Caco-2 (cell line): ENCODE measurements around the gene NR2F1. TPM values are rescaled to one million over a fixed set of nuclear protein-coding genes. Genes with fewer than 3 reads are reported as not detected.

Experiments
- BruUV-seq: library from RNA; stranded (reverse); fragments of 400-500 nt; replicated peaks from 2 replicates; lab custom pipeline; 2021; lab: Mats Ljungman, UMichigan
- CTCF ChIA-PET: fragments of 300-600 bp; sonication (Branson Sonifier 250); formaldehyde crosslinking; loops from one replicate; lab custom pipeline; 2022; ENCODE audit warnings: antibody characterized with exemption; lab: Charles Lee
- POLR2A ChIA-PET: fragments of 300-600 bp; sonication (Branson Sonifier 250); formaldehyde crosslinking; loops from one replicate; lab custom pipeline; 2022; ENCODE audit warnings: antibody characterized with exemption; lab: Charles Lee
- DNase-seq, 2 experiments: peaks; one replicate each; pipeline versions ENCODE4 v3.0.0 to v3.0.0-alpha.2; 2020 to 2022
- H3K27me3 ChIP-seq: replicated peaks from 2 replicates; pipeline ENCODE4 v1.6.0; 2011; ENCODE audit warnings: low read length; ENCODE audit not compliant: control insufficient read depth, insufficient read depth
- H3K36me3 ChIP-seq: 2 replicates; pipeline ENCODE4 v1.5.1; 2011; ENCODE audit warnings: low read length; ENCODE audit not compliant: control insufficient read depth, insufficient read depth
- H3K4me1 ChIP-seq: fragments of 250-450 bp; sonication (Bioruptor Pico); 2 replicates; pipeline ENCODE4 v1.5.1; 2020; ENCODE audit warnings: mild to moderate bottlenecking
- H3K4me3 ChIP-seq: 2 replicates; pipeline ENCODE4 v1.5.1; 2011; ENCODE audit warnings: low read depth, mild to moderate bottlenecking, control low read depth, low read length
- H3K9me3 ChIP-seq: fragments of 250-450 bp; sonication (Bioruptor Pico); 2 replicates; pipeline ENCODE4 v1.5.1; 2020; ENCODE audit warnings: mild to moderate bottlenecking, moderate library complexity
- H3K27ac Mint-ChIP-seq: one replicate; pipeline ENCODE4 v1.8.0; 2022; ENCODE audit warnings: mixed read lengths; ENCODE audit not compliant: unreplicated experiment
- H3K27me3 Mint-ChIP-seq: one replicate; pipeline ENCODE4 v1.8.0; 2022; ENCODE audit warnings: mixed read lengths; ENCODE audit not compliant: insufficient read depth, unreplicated experiment
- H3K36me3 Mint-ChIP-seq: one replicate; pipeline ENCODE4 v1.8.0; 2022; ENCODE audit warnings: mild to moderate bottlenecking, mixed read lengths; ENCODE audit not compliant: insufficient read depth, unreplicated experiment
- H3K4me1 Mint-ChIP-seq: one replicate; pipeline ENCODE4 v1.8.0; 2022; ENCODE audit warnings: low read depth, mixed read lengths; ENCODE audit not compliant: unreplicated experiment
- H3K4me3 Mint-ChIP-seq: one replicate; pipeline ENCODE4 v1.8.0; 2022; ENCODE audit warnings: mild to moderate bottlenecking, moderate library complexity, mixed read lengths; ENCODE audit not compliant: unreplicated experiment
- H3K9me3 Mint-ChIP-seq: one replicate; pipeline ENCODE4 v1.8.0; 2022; ENCODE audit warnings: mixed read lengths; ENCODE audit not compliant: unreplicated experiment
- intact Hi-C: fragments of 100-400 bp; cut with micrococcal nuclease; formaldehyde crosslinking; loops from one replicate; pipeline ENCODE4 v1.10.0; 2022; ENCODE audit not compliant: unreplicated experiment
- total RNA-seq: library from RNA; stranded (reverse); gene quantifications from 2 replicates; pipeline ENCODE4 v1.2.3, GENCODE V29; 2022
- TF ChIP-seq, protein P1 (sequence below), 2 experiments: fragments of 200-600 bp in 1 of 2; IDR thresholded peaks; 1 replicate in 1 of 2; 2 replicates in 1 of 2; pipeline versions ENCODE4 v1.5.1 to v1.8.0; 2011 to 2022; ENCODE audit warnings: antibody characterized with exemption in 1 of 2, control low read depth in 1 of 2, inconsistent platforms in 1 of 2, low read depth in 1 of 2, low read length in 1 of 2, mild to moderate bottlenecking in 1 of 2, moderate library complexity in 1 of 2; ENCODE audit not compliant: insufficient read depth in 1 of 2, severe bottlenecking in 1 of 2, unreplicated experiment in 1 of 2

The NR2F1 gene
- total RNA-seq, 1 experiment from 2014 or later: 0.70 TPM

DNA sequence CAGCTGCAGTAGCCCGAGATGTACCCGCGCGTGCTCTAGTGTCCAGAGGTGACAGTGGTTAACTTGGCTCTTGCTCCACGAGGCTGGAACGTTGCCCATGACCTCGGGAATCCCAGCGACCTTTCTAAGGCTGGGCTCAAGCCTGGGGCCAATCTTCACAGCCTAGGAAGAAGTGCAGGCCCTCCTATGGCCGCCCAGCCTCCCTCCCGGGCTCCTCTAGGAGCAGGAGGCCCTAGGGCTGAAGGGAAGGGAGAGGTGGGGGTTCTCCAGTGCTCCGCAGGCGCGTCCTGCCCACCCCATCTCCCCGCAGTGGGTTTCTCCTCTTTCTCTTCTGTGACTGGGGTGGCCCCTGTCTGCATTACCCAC, 13.3 kb downstream of the NR2F1 start:
- no peaks in the 10 kb centered on the region for H3K9me3 ChIP-seq
- no peaks in the 10 kb centered on the region for H3K36me3 ChIP-seq
- H3K36me3 Mint-ChIP-seq: no peaks in the 10 kb centered on the region
- H3K9me3 Mint-ChIP-seq: no peaks in the 10 kb centered on the region
- H3K27ac Mint-ChIP-seq: no peak overlapping the region
- intact Hi-C loops: no loop called here
- H3K27me3 Mint-ChIP-seq: no peaks in the 10 kb centered on the region
- POLR2A ChIA-PET: no interaction called here
- no TSS peak for BruUV-seq
- H3K4me1 ChIP-seq: no peaks in the 10 kb centered on the region
- no peak overlapping the region for H3K4me3 Mint-ChIP-seq
- no peak overlapping the region for H3K4me3 ChIP-seq
- TF ChIP-seq, protein P1, sequence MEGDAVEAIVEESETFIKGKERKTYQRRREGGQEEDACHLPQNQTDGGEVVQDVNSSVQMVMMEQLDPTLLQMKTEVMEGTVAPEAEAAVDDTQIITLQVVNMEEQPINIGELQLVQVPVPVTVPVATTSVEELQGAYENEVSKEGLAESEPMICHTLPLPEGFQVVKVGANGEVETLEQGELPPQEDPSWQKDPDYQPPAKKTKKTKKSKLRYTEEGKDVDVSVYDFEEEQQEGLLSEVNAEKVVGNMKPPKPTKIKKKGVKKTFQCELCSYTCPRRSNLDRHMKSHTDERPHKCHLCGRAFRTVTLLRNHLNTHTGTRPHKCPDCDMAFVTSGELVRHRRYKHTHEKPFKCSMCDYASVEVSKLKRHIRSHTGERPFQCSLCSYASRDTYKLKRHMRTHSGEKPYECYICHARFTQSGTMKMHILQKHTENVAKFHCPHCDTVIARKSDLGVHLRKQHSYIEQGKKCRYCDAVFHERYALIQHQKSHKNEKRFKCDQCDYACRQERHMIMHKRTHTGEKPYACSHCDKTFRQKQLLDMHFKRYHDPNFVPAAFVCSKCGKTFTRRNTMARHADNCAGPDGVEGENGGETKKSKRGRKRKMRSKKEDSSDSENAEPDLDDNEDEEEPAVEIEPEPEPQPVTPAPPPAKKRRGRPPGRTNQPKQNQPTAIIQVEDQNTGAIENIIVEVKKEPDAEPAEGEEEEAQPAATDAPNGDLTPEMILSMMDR (IDR thresholded peaks at IDR 0.05; ENCODE audit: insufficient read depth in 1 of 2, low read depth in 1 of 2, low read length in 1 of 2, severe bottlenecking in 1 of 2, unreplicated experiment in 1 of 2): no peak
- no peaks in the 10 kb centered on the region for H3K4me1 Mint-ChIP-seq
- H3K27me3 ChIP-seq: no peaks in the 10 kb centered on the region
- DNase-seq: no peak
- CTCF ChIA-PET: no interaction called here

DNA sequence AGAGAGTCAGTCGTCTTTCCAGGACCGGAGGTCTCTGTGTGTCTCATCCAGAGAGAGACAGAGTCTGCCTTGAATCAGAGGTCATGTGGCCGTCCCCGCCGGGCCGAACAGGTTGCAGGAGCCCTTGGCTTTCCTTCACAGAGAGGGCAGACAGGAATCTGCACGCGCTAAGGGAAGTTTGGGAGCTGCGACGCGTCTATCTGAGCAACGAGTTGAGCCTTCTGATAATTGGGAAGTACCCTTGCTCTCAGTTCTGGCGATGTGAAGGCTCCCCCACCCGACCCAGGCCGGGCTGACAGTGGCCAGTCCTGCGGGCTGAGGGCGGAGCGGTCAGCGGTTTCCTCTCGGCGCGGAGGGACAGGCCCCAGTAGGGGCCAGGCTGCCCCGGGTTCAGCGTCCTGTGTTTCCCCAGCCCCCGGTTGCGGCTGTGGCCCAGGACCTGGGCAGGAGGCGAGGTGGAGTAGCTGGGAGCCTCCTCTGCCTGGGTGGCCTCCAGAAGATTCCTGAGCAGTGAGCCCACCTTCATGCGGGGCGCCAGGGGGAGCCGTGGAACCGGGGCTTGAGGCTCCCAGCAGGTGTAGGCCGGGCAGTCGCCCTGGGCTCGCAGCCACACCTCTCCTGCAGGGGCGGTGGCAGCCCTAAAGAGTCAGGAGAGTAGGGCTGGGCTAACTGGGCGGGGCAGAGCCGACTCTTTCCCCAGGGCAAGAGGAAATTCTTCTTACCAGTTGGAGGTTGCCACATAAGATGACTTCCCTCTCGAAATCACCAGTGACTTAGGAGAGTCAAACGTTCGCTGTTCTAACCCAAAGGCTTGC, 13.9 kb downstream of the NR2F1 start:
- Mint-ChIP-seq H3K36me3 (no peaks in the 10 kb centered on the region), H3K27me3 (no peaks in the 10 kb centered on the region), H3K4me3 (no peak overlapping the region), H3K4me1 (no peaks in the 10 kb centered on the region), H3K9me3 (no peaks in the 10 kb centered on the region), H3K27ac (no peak overlapping the region)
- intact Hi-C loops: no loop called here
- no peaks in the 10 kb centered on the region for H3K36me3 ChIP-seq
- no peak overlapping the region for H3K4me3 ChIP-seq
- no peaks in the 10 kb centered on the region for H3K27me3 ChIP-seq
- TF ChIP-seq, protein P1 (IDR thresholded peaks at IDR 0.05; ENCODE audit: insufficient read depth in 1 of 2, low read depth in 1 of 2, low read length in 1 of 2, severe bottlenecking in 1 of 2, unreplicated experiment in 1 of 2): no peak
- CTCF ChIA-PET: no interaction called here
- POLR2A ChIA-PET: no interaction called here
- DNase-seq: peak in 1 of 2 experiments; percentile 10
- BruUV-seq: no TSS peak
- H3K4me1 ChIP-seq: no peaks in the 10 kb centered on the region
- no peaks in the 10 kb centered on the region for H3K9me3 ChIP-seq

DNA sequence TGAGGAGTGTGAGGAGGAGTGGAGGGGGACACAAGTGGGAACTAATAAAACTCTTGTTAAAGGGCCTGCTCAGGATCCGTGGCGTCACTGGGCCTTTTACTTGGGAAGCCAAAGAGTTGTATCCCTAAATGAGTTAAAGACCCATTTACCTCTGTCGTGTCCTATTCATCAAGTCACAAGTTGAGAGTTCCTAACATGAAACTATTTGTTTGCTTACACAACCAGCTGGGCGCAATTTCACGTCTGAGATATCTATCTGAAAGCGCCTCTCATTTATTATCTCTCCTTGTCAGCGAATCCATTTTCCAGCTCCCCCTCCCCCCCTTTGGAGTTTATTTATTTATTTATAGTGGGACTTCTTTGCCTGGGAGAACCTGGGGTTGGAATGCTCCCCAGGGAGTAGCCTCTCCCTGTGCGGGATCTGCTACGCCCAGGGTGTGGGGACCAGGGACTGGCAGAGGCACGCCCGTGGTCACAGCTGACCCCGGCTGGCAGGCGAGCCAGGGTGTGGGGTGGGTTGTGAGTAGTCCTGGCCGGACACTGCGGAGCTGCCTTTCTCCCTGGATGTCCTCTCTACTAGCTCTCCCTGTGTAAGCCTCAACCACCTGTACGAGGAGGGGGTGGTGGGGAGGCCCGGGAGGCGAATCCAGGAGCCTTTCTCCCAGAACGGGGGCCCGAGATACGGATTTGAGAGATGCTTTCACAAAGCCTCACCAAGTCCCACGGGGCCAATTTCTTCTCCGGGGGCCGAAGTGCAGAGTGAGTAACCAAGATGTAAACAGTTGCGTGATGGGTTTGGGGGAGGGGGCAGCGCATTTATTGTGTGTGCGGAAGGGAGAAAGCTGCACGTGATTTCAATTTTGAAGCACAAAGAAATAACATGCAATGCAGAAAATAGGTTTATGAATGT, 15.3 kb downstream of the NR2F1 start:
- intact Hi-C loops: no loop called here
- H3K9me3 Mint-ChIP-seq: no peaks in the 10 kb centered on the region
- H3K27me3 Mint-ChIP-seq: no peaks in the 10 kb centered on the region
- Histone ChIP-seq H3K27me3 (no peaks in the 10 kb centered on the region), H3K4me1 (no peaks in the 10 kb centered on the region), H3K9me3 (no peaks in the 10 kb centered on the region), H3K4me3 (no peak overlapping the region), H3K36me3 (no peaks in the 10 kb centered on the region)
- ChIA-PET CTCF (no interaction called here), POLR2A (no interaction called here)
- H3K4me3 Mint-ChIP-seq: no peak overlapping the region
- no peak overlapping the region for H3K27ac Mint-ChIP-seq
- no TSS peak for BruUV-seq
- TF ChIP-seq, protein P1 (IDR thresholded peaks at IDR 0.05; ENCODE audit: insufficient read depth in 1 of 2, low read depth in 1 of 2, low read length in 1 of 2, severe bottlenecking in 1 of 2, unreplicated experiment in 1 of 2): no peak
- no peaks in the 10 kb centered on the region for H3K4me1 Mint-ChIP-seq
- no peaks in the 10 kb centered on the region for H3K36me3 Mint-ChIP-seq
- DNase-seq: no peak
